ENCODE data around the gene ANKRD33B.

- no peak for TF ChIP-seq CTCF (IDR thresholded peaks at IDR 0.05)
- TF ChIP-seq POLR2A (IDR thresholded peaks at IDR 0.05): no peak
- no peak for TF ChIP-seq EP300 (IDR thresholded peaks at IDR 0.05)
Measured at GRCh38 chr5:10674582-10674981, 110.7 kb downstream of the ANKRD33B start.

Data from tibial nerve (tissue), 4 donors.